ENCODE data around the gene ARHGAP32. TPM values are rescaled to one million over a fixed set of nuclear protein-coding genes. Genes with fewer than 3 reads are reported as not detected.
"Not testable (repeated sequence)": the region's sequence is repeated elsewhere in the genome, so short reads cannot be mapped to it uniquely, and the experiment has no call there.

ARHGAP32 gene
- total and polyA plus RNA-seq, 2 experiments from 2014 or later: 9.9 to 17.3 TPM

DNA sequence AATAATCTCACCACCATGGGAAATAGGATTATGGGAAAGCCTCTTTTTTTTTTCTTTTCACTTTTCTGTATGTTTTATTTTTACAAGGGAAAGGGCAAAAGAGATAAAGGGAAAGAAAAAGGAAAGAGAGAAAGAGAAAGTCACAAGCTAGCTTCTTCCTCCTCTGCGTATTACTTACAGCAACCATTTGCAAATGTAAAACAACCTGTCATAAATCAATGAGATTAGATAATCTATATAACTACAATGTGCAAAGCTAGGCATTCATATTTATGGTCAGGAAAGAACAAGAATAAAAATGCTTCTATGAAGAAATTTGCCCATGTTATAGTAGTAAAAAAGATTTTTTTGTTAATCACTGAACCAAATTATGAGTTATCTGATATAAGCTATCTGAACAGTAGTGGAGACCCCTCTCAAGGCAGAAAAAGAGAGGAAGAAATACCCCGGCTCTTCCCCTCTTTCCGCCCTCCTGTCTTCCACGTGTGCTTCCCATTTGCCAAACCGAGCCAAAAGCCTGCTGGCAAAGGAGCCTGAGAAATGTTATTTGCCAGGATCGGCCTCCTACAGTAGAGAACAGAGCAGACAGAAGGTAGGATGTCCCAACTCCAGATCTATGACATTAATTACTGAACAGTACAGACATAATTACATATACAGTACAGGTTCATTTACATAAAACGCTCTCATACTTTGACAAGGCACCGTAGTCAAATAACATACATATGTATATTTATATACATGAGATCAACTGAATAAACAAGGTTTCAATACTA, 50.2 kb downstream of the ARHGAP32 start:
- no peaks in the 10 kb centered on the region for H3K36me3 ChIP-seq (replicated peaks; ENCODE audit: insufficient read depth, low read depth)
- TF ChIP-seq EZH2phosphoT487 (IDR thresholded peaks at IDR 0.05; ENCODE audit: low read depth, severe bottlenecking, unreplicated experiment) (no peak), EZH2 (IDR thresholded peaks at IDR 0.05; ENCODE audit: borderline replicate concordance) (no peak), CTCF (IDR thresholded peaks at IDR 0.05; ENCODE audit: poor library complexity) (no peak)
- H3K4me1 ChIP-seq (ENCODE audit: insufficient read depth): no peaks in the 10 kb centered on the region
- no peak overlapping the region for H3K4me3 ChIP-seq
- no peaks in the 10 kb centered on the region for H3K9me3 ChIP-seq (ENCODE audit: low read depth)
- no peaks in the 10 kb centered on the region for H3K27me3 ChIP-seq
- H3K9me2 ChIP-seq (replicated peaks; ENCODE audit: insufficient read depth): no peaks in the 10 kb centered on the region
- peak overlapping the region; percentile 8 for H3K4me2 ChIP-seq
- no peaks in the 10 kb centered on the region for H4K20me1 ChIP-seq (ENCODE audit: insufficient read depth, poor library complexity, severe bottlenecking)
- WGBS (ENCODE audit: low lambda C conversion rate, missing lambda C conversion rate): 85% methylated on average over 8 of the region's 8 CpGs
- H3K27ac ChIP-seq: peak overlapping the region; percentile 75
- DNase-seq (ENCODE audit: low spot score): no peak
- H3K79me2 ChIP-seq: peaks cover 54% of the 10 kb centered on the region
- no peak overlapping the region for H2AFZ ChIP-seq

GRCh38 chr11:129131316-129131715, 60.8 kb downstream of the ARHGAP32 start:
- Histone ChIP-seq H3K9me3 (ENCODE audit: low read depth) (no peaks in the 10 kb centered on the region), H3K4me3 (no peak overlapping the region), H3K4me1 (ENCODE audit: insufficient read depth) (no peaks in the 10 kb centered on the region), H2AFZ (no peak overlapping the region), H3K4me2 (no peak overlapping the region), H3K27ac (no peak overlapping the region), H3K27me3 (no peaks in the 10 kb centered on the region), H3K9me2 (replicated peaks; ENCODE audit: insufficient read depth) (no peaks in the 10 kb centered on the region), H3K79me2 (peaks cover 39% of the 10 kb centered on the region), H3K36me3 (replicated peaks; ENCODE audit: insufficient read depth, low read depth) (no peaks in the 10 kb centered on the region), H4K20me1 (ENCODE audit: insufficient read depth, poor library complexity, severe bottlenecking) (no peaks in the 10 kb centered on the region)
- TF ChIP-seq EZH2 (IDR thresholded peaks at IDR 0.05; ENCODE audit: borderline replicate concordance): no peak
- TF ChIP-seq EZH2phosphoT487 (IDR thresholded peaks at IDR 0.05; ENCODE audit: low read depth, severe bottlenecking, unreplicated experiment): no peak
- no peak for TF ChIP-seq CTCF (IDR thresholded peaks at IDR 0.05; ENCODE audit: poor library complexity)
- no peak for DNase-seq (ENCODE audit: low spot score)
- 94% methylated on average over 6 of the region's 6 CpGs for WGBS (ENCODE audit: low lambda C conversion rate, missing lambda C conversion rate)

DNA sequence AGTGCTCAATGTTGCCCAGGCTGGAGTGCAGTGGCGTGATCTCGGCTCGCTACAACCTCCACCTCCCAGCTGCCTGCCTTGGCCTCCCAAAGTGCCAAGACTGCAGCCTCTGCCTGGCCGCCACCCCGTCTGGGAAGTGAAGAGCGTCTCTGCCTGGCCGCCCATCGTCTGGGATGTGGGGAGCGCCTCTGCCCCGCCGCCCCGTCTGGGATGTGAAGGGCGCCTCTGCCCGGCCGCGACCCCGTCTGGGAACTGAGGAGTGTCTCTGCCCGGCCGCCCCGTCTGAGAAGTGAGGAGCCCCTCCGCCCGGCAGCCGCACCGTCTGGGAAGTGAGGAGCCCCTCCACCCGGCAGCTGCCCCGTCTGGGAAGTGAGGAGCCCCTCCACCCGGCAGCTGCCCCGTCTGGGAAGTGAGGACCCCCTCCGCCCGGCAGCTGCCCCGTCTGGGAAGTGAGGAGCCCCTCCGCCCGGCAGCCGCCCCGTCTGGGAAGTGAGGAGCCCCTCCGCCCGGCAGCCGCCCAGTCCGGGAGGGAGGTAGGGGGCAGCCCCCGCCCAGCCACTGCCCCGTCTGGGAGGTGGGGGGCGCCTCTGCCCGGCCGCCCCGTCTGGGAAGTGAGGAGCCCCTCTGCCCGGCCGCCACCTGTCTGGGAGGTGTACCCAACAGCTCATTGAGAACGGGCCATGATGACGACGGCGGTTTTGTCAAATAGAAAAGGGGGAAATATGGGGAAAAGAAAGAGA, 63.1 kb downstream of the ARHGAP32 start:
- WGBS (ENCODE audit: low lambda C conversion rate, missing lambda C conversion rate): 98% methylated on average over 23 of the region's 51 CpGs
- H3K4me2 ChIP-seq; H4K20me1 ChIP-seq (ENCODE audit: insufficient read depth, poor library complexity, severe bottlenecking); H3K4me3 ChIP-seq; H3K9me2 ChIP-seq (replicated peaks; ENCODE audit: insufficient read depth); H3K36me3 ChIP-seq (replicated peaks; ENCODE audit: insufficient read depth, low read depth); H3K4me1 ChIP-seq (ENCODE audit: insufficient read depth); H3K9me3 ChIP-seq (ENCODE audit: low read depth); H2AFZ ChIP-seq; H3K27me3 ChIP-seq; DNase-seq (ENCODE audit: low spot score); H3K27ac ChIP-seq: not testable (repeated sequence)
- H3K79me2 ChIP-seq: peaks cover 32% of the 10 kb centered on the region

DNA sequence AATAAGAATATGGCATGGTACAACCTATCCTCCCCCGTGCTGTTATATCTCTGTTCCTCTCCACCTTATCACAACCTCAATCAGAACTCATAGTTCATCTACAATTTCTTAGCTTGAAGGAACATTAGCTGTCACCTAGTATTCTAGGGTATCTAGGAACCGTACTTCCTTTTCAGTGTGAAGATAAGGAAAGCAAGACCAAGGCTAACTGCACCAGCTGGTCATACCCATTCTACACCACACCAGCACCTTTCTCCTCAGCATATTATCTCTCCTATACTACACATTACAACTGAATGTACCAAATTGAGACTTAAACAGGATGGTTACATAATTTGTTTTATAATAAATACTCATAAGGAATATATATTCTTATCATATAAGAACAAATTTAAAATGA, 73.1 kb downstream of the ARHGAP32 start:
- Histone ChIP-seq H2AFZ (no peak overlapping the region), H4K20me1 (ENCODE audit: insufficient read depth, poor library complexity, severe bottlenecking) (no peaks in the 10 kb centered on the region), H3K36me3 (replicated peaks; ENCODE audit: insufficient read depth, low read depth) (no peaks in the 10 kb centered on the region), H3K79me2 (no peaks in the 10 kb centered on the region), H3K27ac (no peak overlapping the region), H3K4me2 (no peak overlapping the region), H3K9me2 (replicated peaks; ENCODE audit: insufficient read depth) (no peaks in the 10 kb centered on the region), H3K27me3 (no peaks in the 10 kb centered on the region), H3K4me3 (no peak overlapping the region), H3K4me1 (ENCODE audit: insufficient read depth) (peaks cover 17% of the 10 kb centered on the region), H3K9me3 (ENCODE audit: low read depth) (no peaks in the 10 kb centered on the region)
- DNase-seq (ENCODE audit: low spot score): no peak
- 67% methylated on average over 2 of the region's 2 CpGs for WGBS (ENCODE audit: low lambda C conversion rate, missing lambda C conversion rate)
- TF ChIP-seq EZH2phosphoT487 (IDR thresholded peaks at IDR 0.05; ENCODE audit: low read depth, severe bottlenecking, unreplicated experiment) (no peak), EZH2 (IDR thresholded peaks at IDR 0.05; ENCODE audit: borderline replicate concordance) (no peak), CTCF (IDR thresholded peaks at IDR 0.05; ENCODE audit: poor library complexity) (no peak)

Data from hepatocyte (in vitro differentiated cells).